Ishikawa (cell line): ENCODE measurements around the gene CTAG1A.

ENCODE experiments used
- CEBPB ChIP-seq: IDR thresholded peaks from 2 replicates; pipeline ENCODE4 v1.6.1; 2012
- CREB1 ChIP-seq: IDR thresholded peaks from 2 replicates; pipeline ENCODE4 v1.6.1; 2012; ENCODE audit warnings: low read depth
- EGR1 ChIP-seq: IDR thresholded peaks from 2 replicates; pipeline ENCODE4 v1.6.1; 2012
- MAX ChIP-seq: IDR thresholded peaks from 2 replicates; pipeline ENCODE4 v1.6.1; 2012
- RAD21 ChIP-seq: IDR thresholded peaks from 2 replicates; pipeline ENCODE4 v1.6.1; 2012; ENCODE audit warnings: low read depth
- TEAD4 ChIP-seq: IDR thresholded peaks from 2 replicates; pipeline ENCODE4 v1.6.1; 2012
- USF1 ChIP-seq: IDR thresholded peaks from 2 replicates; pipeline ENCODE4 v1.6.1; 2012
- YY1 ChIP-seq: IDR thresholded peaks from 2 replicates; pipeline ENCODE4 v1.6.1; 2012; ENCODE audit warnings: low read depth
- ZBTB7A ChIP-seq: IDR thresholded peaks from 2 replicates; pipeline ENCODE4 v1.6.1; 2012; ENCODE audit warnings: low read depth

- no peak for TF ChIP-seq TEAD4
- TF ChIP-seq YY1, result no peak
- no peak for TF ChIP-seq CEBPB
- no peak for TF ChIP-seq USF1
- no peak for TF ChIP-seq CREB1
- TF ChIP-seq EGR1, result no peak
- TF ChIP-seq ZBTB7A, result no peak
- no peak for TF ChIP-seq MAX
- TF ChIP-seq RAD21, result no peak
Measured at GRCh38 chrX:154593201-154593600, 8.3 kb downstream of the CTAG1A start.
